ENCODE data around the gene TEFM.
"Not testable (repeated sequence)": the region's sequence is repeated elsewhere in the genome, so short reads cannot be mapped to it uniquely, and the experiment has no call there.

Gene TEFM, protein sequence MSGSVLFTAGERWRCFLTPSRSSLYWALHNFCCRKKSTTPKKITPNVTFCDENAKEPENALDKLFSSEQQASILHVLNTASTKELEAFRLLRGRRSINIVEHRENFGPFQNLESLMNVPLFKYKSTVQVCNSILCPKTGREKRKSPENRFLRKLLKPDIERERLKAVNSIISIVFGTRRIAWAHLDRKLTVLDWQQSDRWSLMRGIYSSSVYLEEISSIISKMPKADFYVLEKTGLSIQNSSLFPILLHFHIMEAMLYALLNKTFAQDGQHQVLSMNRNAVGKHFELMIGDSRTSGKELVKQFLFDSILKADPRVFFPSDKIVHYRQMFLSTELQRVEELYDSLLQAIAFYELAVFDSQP
- total RNA-seq: 2.7 to 19.1 (median 14.2) reads per million in 9 experiments

DNA sequence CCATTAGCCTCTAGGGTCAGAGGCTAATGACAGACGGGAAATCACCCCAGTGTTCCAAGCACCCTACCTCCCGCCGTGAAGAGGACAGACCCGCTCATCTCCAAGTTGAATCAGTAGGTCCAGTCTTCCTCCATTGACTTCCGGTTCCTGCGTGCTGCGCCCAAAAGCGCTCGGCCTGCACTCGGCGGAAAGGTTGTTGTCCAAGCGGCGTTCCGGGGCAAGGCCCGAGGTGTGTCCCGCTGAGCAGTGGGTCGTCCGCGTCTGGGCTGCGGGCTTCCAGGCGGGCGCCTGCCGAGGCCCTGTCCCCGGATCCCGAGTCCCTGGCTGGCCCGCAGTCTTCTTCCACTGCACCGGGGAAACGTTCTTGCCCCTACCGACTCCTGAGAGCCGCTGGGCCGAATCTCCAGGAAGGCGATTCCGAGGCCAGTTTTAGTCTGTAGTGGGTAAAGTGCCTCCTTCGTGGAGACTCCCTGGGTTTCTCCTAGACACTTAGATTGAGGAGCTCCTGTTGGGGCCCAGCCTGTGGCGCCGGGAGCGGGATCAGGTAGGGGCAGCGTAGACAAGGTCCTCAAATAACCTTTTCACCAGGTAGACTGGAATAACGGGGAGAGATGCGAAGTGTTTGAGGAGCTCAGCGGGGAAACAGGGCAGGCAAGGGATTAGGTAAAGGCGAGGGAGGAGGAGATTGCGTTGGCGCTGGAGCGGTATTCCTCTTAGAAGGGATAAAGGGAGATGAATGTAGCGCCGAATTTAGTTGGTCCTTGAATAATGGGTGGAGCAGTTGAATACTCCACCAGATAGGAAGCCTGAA, at the start of gene TEFM:
TSS of gene TEFM (minus strand) at position 138 of the 811 bp plus-strand sequence. CDS start at position 98, 40 bp downstream.
- Mint-ChIP-seq H3K36me3 (ENCODE audit: insufficient read depth) (peaks cover 14% of the 10 kb centered on the region), H3K27ac (peak within 1 kb of the TSS; percentile 96 to 97), H3K27me3 (no peaks in the 10 kb centered on the region), H3K4me1 (ENCODE audit: low read depth in 2 of 2) (peaks cover 17 to 39% of the 10 kb centered on the region in 2 donors), H3K4me3 (peak within 1 kb of the TSS; percentile 90 to 91), H3K9me3 (no peaks in the 10 kb centered on the region)
- DNase-seq: peak; percentile 86 to 95 (median 89)
- peak; percentile 97 for ATAC-seq (replicated peaks)

DNA sequence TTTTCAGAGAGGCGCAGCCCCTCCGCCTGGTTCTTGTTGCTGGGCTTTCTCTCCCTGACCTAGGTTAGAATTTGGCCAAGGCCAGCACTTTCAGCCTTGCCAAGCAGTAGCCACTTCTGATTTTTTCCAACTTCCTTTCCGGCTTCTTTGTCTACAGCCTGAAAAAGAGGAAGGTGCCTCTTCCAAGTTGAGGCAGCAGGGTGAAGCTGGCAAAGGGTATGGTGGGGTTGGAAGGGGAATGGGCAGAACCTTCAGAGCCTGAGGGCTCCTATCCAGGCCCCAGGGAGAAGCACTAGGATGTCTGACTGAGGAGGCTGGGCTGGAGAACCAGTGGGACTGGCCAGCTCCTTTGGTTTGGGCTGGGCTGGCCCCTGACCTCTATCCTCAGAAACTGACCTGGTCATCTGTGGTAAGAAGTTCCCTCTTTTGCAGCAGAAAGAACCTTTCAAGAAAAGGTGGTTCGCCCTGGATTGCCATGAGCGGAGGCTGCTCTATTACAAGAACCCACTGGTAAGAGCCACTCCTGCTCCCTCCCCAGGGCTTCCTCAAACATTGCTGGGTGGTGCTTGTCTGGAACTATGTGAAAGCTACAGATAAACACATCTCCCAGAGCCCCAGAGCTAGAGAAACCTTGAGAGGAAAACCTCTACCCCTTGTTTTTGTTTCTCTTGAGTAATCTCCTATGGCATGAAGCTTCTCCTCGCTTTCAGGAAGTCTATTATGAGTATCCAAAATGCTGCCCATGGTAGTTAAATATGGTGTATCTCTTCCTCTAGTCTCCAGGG, 48.2 kb upstream of the TEFM start:
- H3K4me1 Mint-ChIP-seq (ENCODE audit: low read depth in 2 of 2): no peaks in the 10 kb centered on the region
- no peak overlapping the region for H3K4me3 Mint-ChIP-seq
- H3K36me3 Mint-ChIP-seq (ENCODE audit: insufficient read depth): no peaks in the 10 kb centered on the region
- H3K27me3 Mint-ChIP-seq: peaks cover 7 to 25% of the 10 kb centered on the region in 2 donors
- DNase-seq (no peak), ATAC-seq (replicated peaks) (no peak)
- H3K27ac Mint-ChIP-seq: no peak overlapping the region
- H3K9me3 Mint-ChIP-seq: no peaks in the 10 kb centered on the region

DNA sequence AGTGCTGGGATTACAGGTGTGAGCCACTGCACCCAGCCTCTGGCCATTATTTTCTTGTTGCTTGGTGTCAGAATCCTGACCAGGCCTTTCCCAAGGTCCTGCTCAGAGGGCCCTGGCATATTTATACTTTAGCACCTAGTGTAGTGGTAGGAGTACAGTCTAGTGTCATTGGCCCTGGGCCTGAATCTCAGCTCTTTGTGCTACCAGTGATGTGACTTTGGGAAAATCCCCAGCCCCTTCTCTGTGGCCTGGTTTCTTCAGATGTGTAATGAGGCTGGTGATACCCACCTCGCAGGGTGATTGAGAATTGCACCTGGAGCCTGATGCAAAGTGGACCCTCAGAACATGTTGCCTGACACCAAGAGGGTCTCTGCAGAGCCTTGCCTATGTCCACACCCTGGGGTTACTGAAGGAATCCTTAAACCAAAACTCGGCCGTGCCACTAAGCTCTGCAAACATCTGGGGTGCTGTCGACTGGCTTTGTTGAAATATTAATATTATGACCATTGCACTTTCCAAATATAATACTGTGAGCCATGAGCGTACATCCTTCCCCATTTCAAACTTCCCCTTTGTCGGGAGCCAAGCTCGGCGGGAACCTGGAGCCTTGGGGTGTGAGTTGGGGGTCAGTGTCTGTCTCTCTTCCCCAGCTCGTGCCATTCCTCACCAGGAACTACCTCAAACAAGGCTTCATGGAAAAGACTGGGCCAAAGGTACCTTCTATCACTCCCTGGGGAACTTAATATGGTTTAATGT, 46.8 kb upstream of the TEFM start:
- Mint-ChIP-seq H3K4me3 (no peak overlapping the region), H3K27ac (peak overlapping the region in 1 of 2 donors; percentile 55), H3K9me3 (no peaks in the 10 kb centered on the region), H3K4me1 (ENCODE audit: low read depth in 2 of 2) (no peaks in the 10 kb centered on the region), H3K27me3 (peaks cover 0 to 13% of the 10 kb centered on the region in 2 donors), H3K36me3 (ENCODE audit: insufficient read depth) (no peaks in the 10 kb centered on the region)
- ATAC-seq (replicated peaks): no peak
- DNase-seq: no peak

DNA sequence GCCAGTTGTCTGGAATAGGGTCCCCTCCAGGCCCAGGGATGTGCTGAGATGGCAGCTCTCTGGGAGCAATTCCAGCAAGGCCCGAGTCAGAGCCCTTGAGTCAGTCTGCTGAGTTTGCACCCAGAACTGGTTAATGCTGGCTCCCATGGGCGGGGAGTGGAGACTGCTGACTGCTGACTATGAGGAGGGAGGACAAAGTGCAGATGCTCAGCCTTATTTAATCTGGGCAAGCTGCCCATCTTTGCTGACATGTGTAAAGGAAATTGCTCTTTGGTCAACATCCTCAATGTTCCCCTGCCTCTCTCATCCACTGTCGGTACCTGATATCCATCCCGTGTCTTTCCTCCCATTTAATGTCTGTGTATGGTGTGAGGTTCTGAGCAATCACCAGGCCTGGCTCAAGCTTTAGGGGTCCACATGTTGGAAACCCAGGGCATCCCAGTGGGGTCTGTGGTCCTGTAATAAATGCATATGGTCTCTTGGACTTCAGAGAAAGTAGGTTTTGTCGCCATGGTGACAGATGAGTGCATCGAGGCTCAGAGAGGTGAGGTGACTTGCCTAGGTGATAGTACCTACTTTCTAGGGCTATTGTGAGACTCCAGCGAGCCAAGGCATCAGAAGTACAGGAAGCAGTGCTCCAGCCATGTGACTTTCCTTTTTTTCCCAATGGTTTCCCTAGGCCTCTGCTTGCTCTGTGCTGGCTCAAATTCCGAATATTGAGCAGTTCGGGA, 44.8 kb upstream of the TEFM start:
- H3K27ac Mint-ChIP-seq: no peak overlapping the region
- no peaks in the 10 kb centered on the region for H3K9me3 Mint-ChIP-seq
- ATAC-seq (replicated peaks) (no peak), DNase-seq (no peak)
- H3K27me3 Mint-ChIP-seq: no peaks in the 10 kb centered on the region
- H3K4me3 Mint-ChIP-seq: no peak overlapping the region
- H3K4me1 Mint-ChIP-seq (ENCODE audit: low read depth in 2 of 2): no peaks in the 10 kb centered on the region
- no peaks in the 10 kb centered on the region for H3K36me3 Mint-ChIP-seq (ENCODE audit: insufficient read depth)

DNA sequence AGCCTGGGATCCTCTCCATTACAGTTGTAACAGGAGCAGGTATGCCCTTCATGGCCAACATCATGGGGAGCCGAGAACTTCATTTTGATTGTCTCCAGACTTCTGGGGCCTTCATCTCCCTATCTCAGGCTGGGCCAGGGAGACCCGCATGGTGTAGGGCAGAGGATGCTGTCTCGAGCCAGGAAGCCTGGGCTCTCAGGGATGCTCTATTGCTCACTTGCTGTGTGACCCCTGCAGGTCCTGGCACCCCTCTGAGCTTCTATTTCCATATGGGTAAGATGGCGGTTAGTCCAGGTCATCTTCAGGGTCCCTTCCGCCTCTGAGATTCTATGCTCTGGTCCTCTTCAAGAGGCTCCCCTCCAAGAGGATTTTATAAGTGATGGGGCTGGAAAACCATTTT, 44.2 kb upstream of the TEFM start:
- H3K4me1 Mint-ChIP-seq (ENCODE audit: low read depth in 2 of 2): no peaks in the 10 kb centered on the region
- no peaks in the 10 kb centered on the region for H3K27me3 Mint-ChIP-seq
- no peaks in the 10 kb centered on the region for H3K36me3 Mint-ChIP-seq (ENCODE audit: insufficient read depth)
- no peak for ATAC-seq (replicated peaks)
- no peak overlapping the region for H3K27ac Mint-ChIP-seq
- no peaks in the 10 kb centered on the region for H3K9me3 Mint-ChIP-seq
- no peak overlapping the region for H3K4me3 Mint-ChIP-seq
- DNase-seq: no peak

DNA sequence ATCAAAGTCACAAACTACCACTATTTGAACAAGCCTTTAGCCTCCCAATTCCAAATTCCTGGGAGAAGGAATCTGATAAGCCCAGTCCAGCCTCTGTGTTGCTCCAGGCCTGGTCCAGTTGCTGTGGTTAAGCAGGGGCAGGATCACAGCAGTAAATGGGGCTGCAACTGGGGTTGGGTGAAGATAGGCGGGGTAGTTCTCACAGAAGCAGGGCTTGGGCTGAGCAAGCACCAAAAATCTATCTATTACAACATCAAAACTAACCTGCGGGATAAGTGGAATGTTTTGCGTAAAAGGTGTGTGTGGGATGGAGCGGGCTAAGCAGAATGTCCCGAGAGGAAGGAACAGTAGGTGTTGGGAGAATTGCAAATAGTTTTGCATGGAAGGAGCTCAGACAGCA, 41.8 kb upstream of the TEFM start:
- no peak for ATAC-seq (replicated peaks)
- no peaks in the 10 kb centered on the region for H3K36me3 Mint-ChIP-seq (ENCODE audit: insufficient read depth)

DNA sequence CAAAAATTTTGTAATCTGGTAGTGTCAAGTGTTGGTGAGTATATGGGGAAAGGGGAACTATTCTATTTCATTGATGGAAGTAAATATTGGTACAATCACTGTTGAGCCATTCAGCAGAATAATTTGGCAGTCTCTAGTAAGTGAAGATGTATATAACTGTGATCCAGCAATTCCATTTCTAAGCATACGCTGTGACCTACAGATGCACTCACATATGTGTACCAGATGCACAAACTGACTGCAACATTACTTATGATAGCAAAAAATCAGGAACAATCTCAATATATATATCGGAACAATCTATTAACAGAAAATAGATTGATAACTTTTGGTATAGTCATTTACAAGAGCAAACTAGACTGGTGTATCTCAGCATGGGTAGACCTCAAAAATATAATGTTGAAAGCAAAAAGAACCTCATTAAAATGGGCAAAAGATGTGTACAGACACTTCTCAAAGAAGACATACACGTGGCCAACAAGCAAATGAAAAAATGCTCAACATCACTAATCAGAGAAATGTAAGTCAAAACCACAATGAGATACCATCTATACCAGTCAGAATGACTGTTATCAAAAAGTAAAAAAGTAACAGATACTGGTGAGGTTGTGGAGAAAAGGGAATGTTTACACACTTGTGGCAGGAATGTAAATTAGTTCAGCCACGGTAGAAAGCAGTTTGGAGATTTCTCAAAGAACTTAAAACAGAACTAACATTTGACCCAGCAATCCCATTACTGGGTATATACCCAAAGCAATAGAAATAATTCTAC, 36.5 kb upstream of the TEFM start:
- ATAC-seq (replicated peaks) (no peak), DNase-seq (no peak)
- Mint-ChIP-seq H3K4me1 (ENCODE audit: low read depth in 2 of 2) (no peaks in the 10 kb centered on the region), H3K4me3 (no peak overlapping the region), H3K27ac (no peak overlapping the region), H3K9me3 (no peaks in the 10 kb centered on the region), H3K27me3 (no peaks in the 10 kb centered on the region), H3K36me3 (ENCODE audit: insufficient read depth) (no peaks in the 10 kb centered on the region)

More for the DNA sequence above, 41.8 kb upstream of the TEFM start:
- no peak overlapping the region for H3K4me3 Mint-ChIP-seq
- H3K9me3 Mint-ChIP-seq: no peaks in the 10 kb centered on the region
- DNase-seq: no peak
- H3K27ac Mint-ChIP-seq: no peak overlapping the region
- H3K27me3 Mint-ChIP-seq: no peaks in the 10 kb centered on the region
- no peaks in the 10 kb centered on the region for H3K4me1 Mint-ChIP-seq (ENCODE audit: low read depth in 2 of 2)

DNA sequence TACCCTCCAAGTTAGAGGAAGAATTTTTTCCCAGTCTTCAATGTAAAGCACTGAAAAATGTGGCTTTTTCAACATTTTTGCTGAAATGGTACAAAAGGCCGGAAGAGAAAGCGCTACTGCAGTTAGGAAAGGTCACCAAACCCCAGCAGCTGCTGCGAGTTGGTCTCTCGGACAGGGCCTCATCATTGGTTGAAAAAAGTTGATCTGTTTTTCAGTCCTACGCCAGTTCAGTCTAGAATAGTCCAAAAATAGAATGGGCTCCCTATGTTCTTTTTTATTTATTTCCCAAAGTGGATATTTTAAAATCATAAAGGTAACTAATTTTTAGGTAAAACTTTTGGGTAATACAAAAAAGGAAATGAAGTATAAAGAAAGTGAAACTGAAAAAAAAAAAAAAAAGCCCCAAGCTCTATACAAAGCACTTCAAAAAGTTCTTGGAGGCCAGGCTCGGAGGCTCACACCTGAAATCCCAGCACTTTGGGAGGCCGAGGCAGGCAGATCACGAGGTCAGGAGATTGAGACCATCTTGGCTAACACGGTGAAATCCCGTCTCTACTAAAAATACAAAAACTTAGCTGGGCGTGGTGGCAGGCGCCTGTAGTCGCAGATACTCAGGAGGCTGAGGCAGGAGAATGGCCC, 33.1 kb upstream of the TEFM start:
- ATAC-seq (replicated peaks): no peak
- Mint-ChIP-seq H3K9me3 (no peaks in the 10 kb centered on the region), H3K4me1 (ENCODE audit: low read depth in 2 of 2) (no peaks in the 10 kb centered on the region), H3K4me3 (peak overlapping the region in 1 of 2 donors; percentile 30), H3K27me3 (no peaks in the 10 kb centered on the region), H3K36me3 (ENCODE audit: insufficient read depth) (no peaks in the 10 kb centered on the region), H3K27ac (peak overlapping the region in 1 of 2 donors; percentile 35)
- DNase-seq: no peak

DNA sequence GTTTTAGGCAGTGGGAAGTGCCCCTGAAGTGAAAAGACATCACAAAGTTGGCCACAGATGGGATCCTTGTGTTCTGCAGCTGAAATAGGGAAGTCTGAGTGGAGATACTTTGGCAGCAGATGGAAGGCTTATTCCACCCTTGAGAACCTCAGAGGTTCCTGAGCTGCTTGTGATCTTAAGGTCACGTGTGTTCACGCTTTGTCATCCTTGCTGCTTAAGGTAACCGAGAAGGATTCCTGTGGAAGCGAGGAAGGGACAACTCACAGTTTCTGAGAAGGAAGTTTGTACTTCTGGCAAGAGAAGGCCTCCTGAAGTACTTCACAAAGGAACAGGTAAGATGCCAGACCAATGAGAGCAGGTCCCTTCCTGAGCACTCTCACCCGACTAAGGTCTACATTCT, 27.9 kb upstream of the TEFM start:
- no peak overlapping the region for H3K27ac Mint-ChIP-seq
- no peak overlapping the region for H3K4me3 Mint-ChIP-seq
- DNase-seq: no peak
- peaks cover 0 to 15% of the 10 kb centered on the region in 2 donors for H3K27me3 Mint-ChIP-seq
- no peak for ATAC-seq (replicated peaks)
- no peaks in the 10 kb centered on the region for H3K9me3 Mint-ChIP-seq
- peaks cover 3% of the 10 kb centered on the region for H3K36me3 Mint-ChIP-seq (ENCODE audit: insufficient read depth)
- H3K4me1 Mint-ChIP-seq (ENCODE audit: low read depth in 2 of 2): no peaks in the 10 kb centered on the region

DNA sequence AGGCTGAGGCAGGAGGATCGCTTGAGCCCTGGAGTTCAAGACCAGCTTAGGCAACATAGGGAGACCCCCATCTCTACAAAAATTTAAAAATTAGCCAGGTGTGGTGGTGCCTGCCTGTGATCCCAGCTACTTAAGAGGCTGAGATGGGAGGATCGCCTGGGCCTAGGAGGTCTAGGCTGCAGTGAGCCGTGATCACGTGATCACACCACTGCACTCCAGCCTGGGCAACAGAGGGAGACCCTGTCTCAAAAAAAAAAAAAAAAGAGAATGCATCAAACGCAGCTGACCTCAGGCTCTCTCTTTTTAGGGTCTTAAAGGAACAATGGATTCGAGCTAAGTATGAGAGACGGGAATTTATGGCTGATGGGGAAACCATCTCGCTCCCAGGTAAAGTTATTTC, 25.5 kb upstream of the TEFM start:
- H3K4me3 Mint-ChIP-seq; H3K4me1 Mint-ChIP-seq (ENCODE audit: low read depth in 2 of 2); DNase-seq; H3K27ac Mint-ChIP-seq; H3K36me3 Mint-ChIP-seq (ENCODE audit: insufficient read depth); ATAC-seq (replicated peaks); H3K9me3 Mint-ChIP-seq: not testable (repeated sequence)
- H3K27me3 Mint-ChIP-seq: peaks cover 8 to 32% of the 10 kb centered on the region in 2 donors

DNA sequence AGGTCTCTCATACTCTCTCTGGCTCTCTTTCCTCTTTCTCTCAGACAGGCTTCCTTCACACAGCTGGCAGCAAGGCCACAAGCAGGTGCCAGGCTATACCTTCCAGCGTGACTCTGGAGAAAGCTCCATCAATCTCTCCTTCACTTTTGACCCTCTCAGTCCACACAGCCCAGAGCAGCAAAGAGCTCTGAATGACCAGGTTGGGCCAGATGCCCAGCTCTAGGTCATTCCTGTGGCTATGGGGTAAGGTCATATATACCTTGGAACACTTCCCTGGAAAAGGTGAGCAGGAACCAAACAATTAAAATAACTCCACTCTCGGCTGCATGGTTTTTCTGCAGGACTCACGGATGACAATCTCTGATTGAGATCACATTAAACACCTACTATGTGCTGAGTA, 24.5 kb upstream of the TEFM start:
- H3K27ac Mint-ChIP-seq: no peak overlapping the region

More for the DNA sequence above, 24.5 kb upstream of the TEFM start:
- H3K27me3 Mint-ChIP-seq: peaks cover 19 to 43% of the 10 kb centered on the region in 2 donors
- no peak overlapping the region for H3K4me3 Mint-ChIP-seq
- peaks cover 3% of the 10 kb centered on the region for H3K36me3 Mint-ChIP-seq (ENCODE audit: insufficient read depth)
- H3K9me3 Mint-ChIP-seq: no peaks in the 10 kb centered on the region
- DNase-seq: no peak
- no peaks in the 10 kb centered on the region for H3K4me1 Mint-ChIP-seq (ENCODE audit: low read depth in 2 of 2)
- no peak for ATAC-seq (replicated peaks)
